ENCODE results near the gene ZC3HAV1. TPM values are rescaled to one million over a fixed set of nuclear protein-coding genes. Genes with fewer than 3 reads are reported as not detected.

The ZC3HAV1 gene
- total and polyA plus RNA-seq, 2 experiments from 2014 or later, result 24.8 to 56.8 TPM

DNA sequence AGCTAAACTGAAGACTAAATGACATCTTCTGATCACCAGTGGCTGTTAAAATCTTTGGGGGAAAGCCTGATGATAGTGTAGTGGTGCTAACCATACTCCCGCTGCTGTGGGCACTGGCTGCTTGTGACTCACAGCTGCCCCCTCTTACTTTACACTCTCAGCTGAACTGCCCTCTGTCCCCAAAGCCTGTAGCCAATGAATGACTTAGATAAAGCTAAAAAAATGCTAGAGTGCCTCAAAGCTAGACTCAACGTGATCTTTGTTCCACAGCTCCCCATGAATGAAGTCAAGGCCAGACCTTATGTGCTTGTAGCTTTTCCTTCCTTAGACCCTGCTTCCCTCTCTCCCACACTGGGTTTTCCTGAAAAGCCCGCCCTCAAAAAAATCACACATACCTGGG, 80.2 kb downstream of the ZC3HAV1 start (continued):
- TF ChIP-seq, protein P1, sequence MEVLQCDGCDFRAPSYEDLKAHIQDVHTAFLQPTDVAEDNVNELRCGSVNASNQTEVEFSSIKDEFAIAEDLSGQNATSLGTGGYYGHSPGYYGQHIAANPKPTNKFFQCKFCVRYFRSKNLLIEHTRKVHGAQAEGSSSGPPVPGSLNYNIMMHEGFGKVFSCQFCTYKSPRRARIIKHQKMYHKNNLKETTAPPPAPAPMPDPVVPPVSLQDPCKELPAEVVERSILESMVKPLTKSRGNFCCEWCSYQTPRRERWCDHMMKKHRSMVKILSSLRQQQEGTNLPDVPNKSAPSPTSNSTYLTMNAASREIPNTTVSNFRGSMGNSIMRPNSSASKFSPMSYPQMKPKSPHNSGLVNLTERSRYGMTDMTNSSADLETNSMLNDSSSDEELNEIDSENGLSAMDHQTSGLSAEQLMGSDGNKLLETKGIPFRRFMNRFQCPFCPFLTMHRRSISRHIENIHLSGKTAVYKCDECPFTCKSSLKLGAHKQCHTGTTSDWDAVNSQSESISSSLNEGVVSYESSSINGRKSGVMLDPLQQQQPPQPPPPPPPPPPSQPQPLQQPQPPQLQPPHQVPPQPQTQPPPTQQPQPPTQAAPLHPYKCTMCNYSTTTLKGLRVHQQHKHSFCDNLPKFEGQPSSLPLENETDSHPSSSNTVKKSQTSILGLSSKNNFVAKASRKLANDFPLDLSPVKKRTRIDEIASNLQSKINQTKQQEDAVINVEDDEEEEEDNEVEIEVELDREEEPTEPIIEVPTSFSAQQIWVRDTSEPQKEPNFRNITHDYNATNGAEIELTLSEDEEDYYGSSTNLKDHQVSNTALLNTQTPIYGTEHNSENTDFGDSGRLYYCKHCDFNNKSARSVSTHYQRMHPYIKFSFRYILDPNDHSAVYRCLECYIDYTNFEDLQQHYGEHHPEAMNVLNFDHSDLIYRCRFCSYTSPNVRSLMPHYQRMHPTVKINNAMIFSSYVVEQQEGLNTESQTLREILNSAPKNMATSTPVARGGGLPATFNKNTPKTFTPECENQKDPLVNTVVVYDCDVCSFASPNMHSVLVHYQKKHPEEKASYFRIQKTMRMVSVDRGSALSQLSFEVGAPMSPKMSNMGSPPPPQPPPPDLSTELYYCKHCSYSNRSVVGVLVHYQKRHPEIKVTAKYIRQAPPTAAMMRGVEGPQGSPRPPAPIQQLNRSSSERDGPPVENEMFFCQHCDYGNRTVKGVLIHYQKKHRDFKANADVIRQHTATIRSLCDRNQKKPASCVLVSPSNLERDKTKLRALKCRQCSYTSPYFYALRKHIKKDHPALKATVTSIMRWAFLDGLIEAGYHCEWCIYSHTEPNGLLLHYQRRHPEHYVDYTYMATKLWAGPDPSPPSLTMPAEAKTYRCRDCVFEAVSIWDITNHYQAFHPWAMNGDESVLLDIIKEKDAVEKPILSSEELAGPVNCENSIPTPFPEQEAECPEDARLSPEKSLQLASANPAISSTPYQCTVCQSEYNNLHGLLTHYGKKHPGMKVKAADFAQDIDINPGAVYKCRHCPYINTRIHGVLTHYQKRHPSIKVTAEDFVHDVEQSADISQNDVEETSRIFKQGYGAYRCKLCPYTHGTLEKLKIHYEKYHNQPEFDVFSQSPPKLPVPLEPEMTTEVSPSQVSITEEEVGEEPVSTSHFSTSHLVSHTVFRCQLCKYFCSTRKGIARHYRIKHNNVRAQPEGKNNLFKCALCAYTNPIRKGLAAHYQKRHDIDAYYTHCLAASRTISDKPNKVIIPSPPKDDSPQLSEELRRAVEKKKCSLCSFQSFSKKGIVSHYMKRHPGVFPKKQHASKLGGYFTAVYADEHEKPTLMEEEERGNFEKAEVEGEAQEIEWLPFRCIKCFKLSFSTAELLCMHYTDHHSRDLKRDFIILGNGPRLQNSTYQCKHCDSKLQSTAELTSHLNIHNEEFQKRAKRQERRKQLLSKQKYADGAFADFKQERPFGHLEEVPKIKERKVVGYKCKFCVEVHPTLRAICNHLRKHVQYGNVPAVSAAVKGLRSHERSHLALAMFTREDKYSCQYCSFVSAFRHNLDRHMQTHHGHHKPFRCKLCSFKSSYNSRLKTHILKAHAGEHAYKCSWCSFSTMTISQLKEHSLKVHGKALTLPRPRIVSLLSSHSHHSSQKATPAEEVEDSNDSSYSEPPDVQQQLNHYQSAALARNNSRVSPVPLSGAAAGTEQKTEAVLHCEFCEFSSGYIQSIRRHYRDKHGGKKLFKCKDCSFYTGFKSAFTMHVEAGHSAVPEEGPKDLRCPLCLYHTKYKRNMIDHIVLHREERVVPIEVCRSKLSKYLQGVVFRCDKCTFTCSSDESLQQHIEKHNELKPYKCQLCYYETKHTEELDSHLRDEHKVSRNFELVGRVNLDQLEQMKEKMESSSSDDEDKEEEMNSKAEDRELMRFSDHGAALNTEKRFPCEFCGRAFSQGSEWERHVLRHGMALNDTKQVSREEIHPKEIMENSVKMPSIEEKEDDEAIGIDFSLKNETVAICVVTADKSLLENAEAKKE (CRISPR knock-in tag; IDR thresholded peaks at IDR 0.05), result no peak
- no peak for TF ChIP-seq CREB1 (CRISPR knock-in tag; IDR thresholded peaks at IDR 0.05; ENCODE audit: low read depth)
- TF ChIP-seq, protein P2, sequence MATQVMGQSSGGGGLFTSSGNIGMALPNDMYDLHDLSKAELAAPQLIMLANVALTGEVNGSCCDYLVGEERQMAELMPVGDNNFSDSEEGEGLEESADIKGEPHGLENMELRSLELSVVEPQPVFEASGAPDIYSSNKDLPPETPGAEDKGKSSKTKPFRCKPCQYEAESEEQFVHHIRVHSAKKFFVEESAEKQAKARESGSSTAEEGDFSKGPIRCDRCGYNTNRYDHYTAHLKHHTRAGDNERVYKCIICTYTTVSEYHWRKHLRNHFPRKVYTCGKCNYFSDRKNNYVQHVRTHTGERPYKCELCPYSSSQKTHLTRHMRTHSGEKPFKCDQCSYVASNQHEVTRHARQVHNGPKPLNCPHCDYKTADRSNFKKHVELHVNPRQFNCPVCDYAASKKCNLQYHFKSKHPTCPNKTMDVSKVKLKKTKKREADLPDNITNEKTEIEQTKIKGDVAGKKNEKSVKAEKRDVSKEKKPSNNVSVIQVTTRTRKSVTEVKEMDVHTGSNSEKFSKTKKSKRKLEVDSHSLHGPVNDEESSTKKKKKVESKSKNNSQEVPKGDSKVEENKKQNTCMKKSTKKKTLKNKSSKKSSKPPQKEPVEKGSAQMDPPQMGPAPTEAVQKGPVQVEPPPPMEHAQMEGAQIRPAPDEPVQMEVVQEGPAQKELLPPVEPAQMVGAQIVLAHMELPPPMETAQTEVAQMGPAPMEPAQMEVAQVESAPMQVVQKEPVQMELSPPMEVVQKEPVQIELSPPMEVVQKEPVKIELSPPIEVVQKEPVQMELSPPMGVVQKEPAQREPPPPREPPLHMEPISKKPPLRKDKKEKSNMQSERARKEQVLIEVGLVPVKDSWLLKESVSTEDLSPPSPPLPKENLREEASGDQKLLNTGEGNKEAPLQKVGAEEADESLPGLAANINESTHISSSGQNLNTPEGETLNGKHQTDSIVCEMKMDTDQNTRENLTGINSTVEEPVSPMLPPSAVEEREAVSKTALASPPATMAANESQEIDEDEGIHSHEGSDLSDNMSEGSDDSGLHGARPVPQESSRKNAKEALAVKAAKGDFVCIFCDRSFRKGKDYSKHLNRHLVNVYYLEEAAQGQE (IDR thresholded peaks at IDR 0.05; ENCODE audit: unreplicated experiment), result no peak
- TF ChIP-seq EZH2 (IDR thresholded peaks at IDR 0.05; ENCODE audit: low read depth, unreplicated experiment), result no peak

DNA sequence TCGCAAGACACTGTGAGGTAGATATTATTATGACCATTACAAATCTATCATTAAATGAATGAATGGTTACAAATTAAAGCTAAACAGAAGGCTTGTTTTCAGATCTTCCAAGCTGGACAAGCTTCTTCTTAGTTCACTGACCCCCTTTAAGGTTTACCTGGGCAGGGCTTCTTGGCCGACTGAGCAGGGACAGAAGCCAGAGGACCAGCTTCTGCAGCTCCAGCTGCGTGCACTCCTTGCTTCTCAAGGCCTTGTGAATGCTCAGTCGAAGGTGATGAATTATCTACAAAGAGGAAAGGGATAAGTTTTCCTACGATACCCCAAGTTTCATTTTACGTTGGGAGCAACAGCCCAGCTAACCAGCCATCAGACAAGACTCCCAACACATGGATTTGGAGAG, 83.0 kb downstream of the ZC3HAV1 start:
- Mint-ChIP-seq H3K27ac (no peak overlapping the region), H3K27me3 (ENCODE audit: insufficient read depth, low read depth, poor library complexity) (peaks cover 6% of the 10 kb centered on the region), H3K9me3 (no peaks in the 10 kb centered on the region), H3K4me1 (no peaks in the 10 kb centered on the region; the same call in 2 of the 3 replicates), H3K36me3 (ENCODE audit: low read depth) (peaks cover 36% of the 10 kb centered on the region), H3K4me3 (no peak overlapping the region)
- no peak for ATAC-seq
- no peaks in the 10 kb centered on the region for H3K9me2 ChIP-seq (ENCODE audit: insufficient read depth)
- H3K4me1 ChIP-seq (ENCODE audit: insufficient read depth), result no peaks in the 10 kb centered on the region
- DNase-seq (ENCODE audit: low spot score), result no peak
- H3K27me3 ChIP-seq (ENCODE audit: insufficient read depth), result no peaks in the 10 kb centered on the region
- peaks cover 18% of the 10 kb centered on the region for H3K36me3 ChIP-seq (ENCODE audit: insufficient read depth)
- H4K20me1 ChIP-seq (replicated peaks; ENCODE audit: insufficient read depth), result no peaks in the 10 kb centered on the region
- H3K4me2 ChIP-seq, result no peak overlapping the region
- H2AFZ ChIP-seq, result no peak overlapping the region
- H3K79me2 ChIP-seq (replicated peaks; ENCODE audit: insufficient read depth), result no peaks in the 10 kb centered on the region
- H3K27ac ChIP-seq (ENCODE audit: low read depth), result no peak overlapping the region
- H3K4me3 ChIP-seq, result no peak overlapping the region
- H3F3A ChIP-seq (replicated peaks; ENCODE audit: low read depth), result no peaks in the 10 kb centered on the region
- TF ChIP-seq, protein P3, sequence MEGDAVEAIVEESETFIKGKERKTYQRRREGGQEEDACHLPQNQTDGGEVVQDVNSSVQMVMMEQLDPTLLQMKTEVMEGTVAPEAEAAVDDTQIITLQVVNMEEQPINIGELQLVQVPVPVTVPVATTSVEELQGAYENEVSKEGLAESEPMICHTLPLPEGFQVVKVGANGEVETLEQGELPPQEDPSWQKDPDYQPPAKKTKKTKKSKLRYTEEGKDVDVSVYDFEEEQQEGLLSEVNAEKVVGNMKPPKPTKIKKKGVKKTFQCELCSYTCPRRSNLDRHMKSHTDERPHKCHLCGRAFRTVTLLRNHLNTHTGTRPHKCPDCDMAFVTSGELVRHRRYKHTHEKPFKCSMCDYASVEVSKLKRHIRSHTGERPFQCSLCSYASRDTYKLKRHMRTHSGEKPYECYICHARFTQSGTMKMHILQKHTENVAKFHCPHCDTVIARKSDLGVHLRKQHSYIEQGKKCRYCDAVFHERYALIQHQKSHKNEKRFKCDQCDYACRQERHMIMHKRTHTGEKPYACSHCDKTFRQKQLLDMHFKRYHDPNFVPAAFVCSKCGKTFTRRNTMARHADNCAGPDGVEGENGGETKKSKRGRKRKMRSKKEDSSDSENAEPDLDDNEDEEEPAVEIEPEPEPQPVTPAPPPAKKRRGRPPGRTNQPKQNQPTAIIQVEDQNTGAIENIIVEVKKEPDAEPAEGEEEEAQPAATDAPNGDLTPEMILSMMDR (conservative IDR thresholded peaks at IDR 0.05; ENCODE audit: low read depth in 2 of 2), result no peak
